ENCODE data around the gene KANK4.

KANK4 gene

DNA sequence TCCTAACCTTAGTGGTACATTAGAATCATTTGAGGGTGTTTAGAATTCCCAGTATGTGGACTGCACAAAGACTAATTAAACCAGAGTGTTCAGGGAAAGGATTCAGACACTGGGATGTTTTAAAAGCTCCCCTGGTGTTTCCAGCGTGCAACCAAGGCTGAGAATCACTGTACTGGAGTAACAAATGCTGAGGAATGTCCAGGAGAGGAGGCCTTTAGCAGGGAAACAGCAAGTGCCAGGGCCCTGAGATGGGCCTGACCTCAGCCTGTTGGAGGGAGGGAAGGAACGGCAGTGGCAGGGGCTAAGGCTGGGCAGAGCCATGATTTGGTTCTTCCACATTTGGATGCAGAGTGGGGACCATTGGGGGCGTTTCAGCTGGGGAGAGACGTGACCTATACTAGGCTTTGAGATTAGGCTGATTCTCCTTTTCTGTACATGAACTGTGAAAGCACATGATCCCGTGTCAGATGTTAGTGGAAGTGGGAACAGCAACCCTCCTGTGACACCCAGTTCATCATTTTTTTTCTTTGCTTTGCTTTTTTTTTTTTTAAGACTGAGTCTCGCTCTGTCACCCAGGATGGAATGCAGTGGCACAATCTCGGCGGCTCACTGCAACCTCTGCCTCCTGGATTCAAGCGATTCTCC lies 49.3 kb downstream of the KANK4 start:
- TF ChIP-seq POU2F2 (IDR thresholded peaks at IDR 0.05; ENCODE audit: low read depth, low read length) = no peak
- TF ChIP-seq SPI1 (IDR thresholded peaks at IDR 0.05; ENCODE audit: low read depth, low read length) = no peak
- no peak for TF ChIP-seq POLR2A (IDR thresholded peaks at IDR 0.05; ENCODE audit: low read depth, low read length)
- no peak for TF ChIP-seq POLR2AphosphoS5 (IDR thresholded peaks at IDR 0.05; ENCODE audit: low read depth, low read length)
- no peak for TF ChIP-seq TAF1 (IDR thresholded peaks at IDR 0.05; ENCODE audit: low read depth, low read length)
- TF ChIP-seq PAX5 (IDR thresholded peaks at IDR 0.05; ENCODE audit: insufficient read depth, low read length, severe bottlenecking) = no peak
- DNase-seq (ENCODE audit: insufficient read length, low spot score) = no peak
- FAIRE-seq = no peak

DNA sequence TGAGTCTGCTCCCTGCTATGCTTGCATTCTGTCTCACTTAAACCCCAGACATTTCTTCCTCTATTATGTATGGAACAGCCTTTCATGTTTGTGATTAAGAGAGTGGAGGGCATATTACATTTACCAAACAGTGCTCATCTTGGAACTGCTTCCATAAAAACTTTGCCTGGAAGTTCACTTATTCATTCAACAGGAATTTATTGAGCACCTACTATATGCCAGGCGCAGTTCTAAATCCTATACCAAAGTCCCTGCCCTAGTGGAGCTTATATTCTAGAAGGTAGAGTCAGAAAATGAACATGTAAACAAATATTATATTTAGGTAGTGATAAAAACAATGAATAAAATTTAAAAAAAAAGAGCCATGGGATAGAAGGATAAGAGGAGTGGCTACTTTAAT lies 49.8 kb downstream of the KANK4 start:
- FAIRE-seq (no peak), DNase-seq (ENCODE audit: insufficient read length, low spot score) (no peak)
- no peak for TF ChIP-seq PAX5 (IDR thresholded peaks at IDR 0.05; ENCODE audit: insufficient read depth, low read length, severe bottlenecking)

DNA sequence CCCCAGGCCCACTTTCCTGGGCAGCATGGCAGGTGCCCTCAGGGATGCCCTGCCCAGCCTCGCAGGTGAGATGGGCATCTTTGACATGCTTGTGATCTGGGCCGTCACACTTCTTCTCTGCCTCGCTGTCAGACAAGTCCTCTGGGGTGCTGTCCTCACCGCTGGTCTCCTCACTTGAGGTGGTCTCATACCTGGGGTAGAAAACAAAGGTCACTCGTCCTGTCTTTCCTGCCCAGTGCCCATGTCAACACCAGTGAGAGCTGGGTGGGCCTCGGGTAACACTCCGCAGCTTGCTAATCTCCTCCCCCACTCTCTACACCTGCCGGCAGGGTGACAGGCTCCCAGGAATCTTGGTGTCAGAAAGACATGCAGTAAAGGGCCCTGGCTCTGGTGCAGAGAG lies 50.9 kb downstream of the KANK4 start:
- DNase-seq (ENCODE audit: insufficient read length, low spot score) (no peak), FAIRE-seq (no peak)
- TF ChIP-seq POLR2A (IDR thresholded peaks at IDR 0.05; ENCODE audit: low read depth, low read length) = no peak
- TF ChIP-seq POLR2AphosphoS5 (IDR thresholded peaks at IDR 0.05; ENCODE audit: low read depth, low read length) = no peak
- no peak for TF ChIP-seq POU2F2 (IDR thresholded peaks at IDR 0.05; ENCODE audit: low read depth, low read length)
- TF ChIP-seq PAX5 (IDR thresholded peaks at IDR 0.05; ENCODE audit: insufficient read depth, low read length, severe bottlenecking) = no peak
- no peak for TF ChIP-seq TAF1 (IDR thresholded peaks at IDR 0.05; ENCODE audit: low read depth, low read length)
- no peak for TF ChIP-seq SPI1 (IDR thresholded peaks at IDR 0.05; ENCODE audit: low read depth, low read length)

DNA sequence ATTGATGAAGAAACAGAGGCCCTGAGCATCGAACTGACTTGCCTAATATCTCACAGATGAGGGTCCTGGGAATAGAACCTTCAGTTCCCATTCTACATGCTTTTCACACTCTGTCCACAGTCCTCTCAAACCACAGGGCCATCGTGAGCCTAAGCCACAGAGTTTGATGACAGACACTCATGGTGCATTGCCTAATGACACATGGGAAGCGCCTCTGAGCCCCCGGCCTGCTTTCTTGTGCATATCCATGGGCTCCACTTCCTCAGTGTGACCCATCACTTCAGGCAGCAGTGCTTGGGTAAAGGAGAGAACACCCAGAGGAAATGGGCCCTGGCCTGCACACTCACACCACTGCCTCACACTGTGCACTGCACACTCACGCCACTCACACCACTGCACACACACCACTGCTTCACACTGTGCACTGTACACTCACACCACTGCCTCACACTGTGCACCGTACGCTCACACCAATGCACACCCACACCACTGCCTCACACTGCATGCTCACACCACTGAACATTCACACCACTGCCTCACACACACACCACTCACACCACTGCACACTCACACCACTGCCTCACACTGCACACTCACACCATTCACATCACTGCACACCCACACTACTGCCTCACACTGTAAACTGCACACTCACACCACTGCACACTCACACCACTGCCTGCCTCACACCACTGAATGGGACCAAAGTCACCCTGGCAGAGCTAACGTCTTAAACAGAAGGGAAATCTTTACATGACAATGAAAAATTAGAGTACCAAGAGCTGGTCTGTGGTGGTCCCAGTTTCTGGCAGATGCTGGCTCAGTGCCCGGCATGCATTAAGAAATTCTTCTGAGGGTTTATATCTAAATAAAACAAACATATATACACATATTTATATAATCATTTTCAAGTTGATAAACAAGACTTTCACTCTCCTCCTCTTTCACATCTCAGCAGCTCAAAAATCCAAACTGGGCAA lies 53.0 kb downstream of the KANK4 start:
- TF ChIP-seq TAF1 (IDR thresholded peaks at IDR 0.05; ENCODE audit: low read depth, low read length) (no peak), POLR2A (IDR thresholded peaks at IDR 0.05; ENCODE audit: low read depth, low read length) (no peak), POLR2AphosphoS5 (IDR thresholded peaks at IDR 0.05; ENCODE audit: low read depth, low read length) (no peak), PAX5 (IDR thresholded peaks at IDR 0.05; ENCODE audit: insufficient read depth, low read length, severe bottlenecking) (no peak), POU2F2 (IDR thresholded peaks at IDR 0.05; ENCODE audit: low read depth, low read length) (no peak), SPI1 (IDR thresholded peaks at IDR 0.05; ENCODE audit: low read depth, low read length) (no peak)
- no peak for DNase-seq (ENCODE audit: insufficient read length, low spot score)
- no peak for FAIRE-seq

DNA sequence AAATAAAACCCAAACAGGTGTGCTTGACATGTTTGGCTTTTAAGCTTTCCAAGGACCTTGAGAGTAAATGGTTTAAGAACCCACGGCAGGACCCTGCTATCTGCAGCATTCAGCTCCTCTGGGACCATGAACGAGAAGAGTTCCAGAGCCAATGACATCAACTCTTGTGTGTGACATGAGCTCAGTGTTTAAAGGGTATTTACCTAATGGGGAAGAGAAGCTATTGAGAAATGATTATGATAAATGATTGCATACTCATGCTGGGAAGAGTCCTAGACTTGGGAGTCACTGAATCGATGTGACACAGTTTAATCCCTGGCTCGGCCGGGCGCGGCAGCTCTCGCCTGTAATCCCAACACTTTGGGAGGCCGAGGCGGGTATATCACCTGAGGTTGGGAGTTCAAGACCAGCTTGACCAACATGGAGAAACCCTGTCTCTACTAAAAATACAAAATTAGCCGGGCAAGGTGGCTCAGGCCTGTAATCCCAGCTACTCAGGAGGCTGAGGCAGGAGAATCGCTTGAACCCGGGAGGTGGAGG lies 55.4 kb downstream of the KANK4 start:
- FAIRE-seq = no peak
- TF ChIP-seq TAF1 (IDR thresholded peaks at IDR 0.05; ENCODE audit: low read depth, low read length) (no peak), POLR2A (IDR thresholded peaks at IDR 0.05; ENCODE audit: low read depth, low read length) (no peak), POU2F2 (IDR thresholded peaks at IDR 0.05; ENCODE audit: low read depth, low read length) (no peak)
- DNase-seq (ENCODE audit: insufficient read length, low spot score) = no peak

DNA sequence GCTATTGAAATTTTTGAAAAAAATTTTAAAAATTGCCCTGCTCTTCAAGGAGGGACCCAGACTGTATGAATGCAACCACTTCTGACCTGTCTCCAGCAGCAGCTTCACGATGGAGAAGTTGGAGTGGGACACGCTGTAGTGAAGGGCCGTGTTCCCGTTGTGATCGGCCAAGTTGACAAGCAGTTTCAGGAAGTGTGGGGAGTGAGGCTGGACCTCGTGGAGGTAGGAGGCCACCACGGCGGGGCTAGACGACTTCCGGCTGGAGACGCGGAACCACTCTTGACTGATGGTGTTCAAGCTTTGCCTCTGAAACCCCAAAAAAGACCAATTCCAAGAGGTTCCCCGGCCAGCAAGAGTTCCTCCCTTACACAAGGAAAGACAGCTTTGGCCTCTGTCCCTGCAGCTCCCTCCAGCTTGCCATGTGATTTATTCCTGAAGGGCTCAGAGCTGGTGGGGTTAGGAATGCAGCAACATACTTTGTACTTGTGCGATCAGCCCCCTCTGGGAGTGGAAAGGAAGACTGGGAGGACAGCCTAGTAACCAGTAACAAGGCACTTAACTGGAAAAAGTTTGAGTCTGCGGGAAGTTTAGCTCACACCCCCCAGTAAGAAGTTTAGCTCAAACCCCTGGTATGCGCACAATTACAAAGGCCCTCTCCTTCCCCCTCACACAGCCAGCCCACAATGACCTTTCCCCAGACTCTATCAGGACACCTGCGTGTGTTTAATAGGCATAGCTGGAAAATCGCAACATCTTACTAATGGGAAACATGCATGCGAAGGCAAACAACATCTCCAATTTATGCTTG lies 56.0 kb downstream of the KANK4 start:
- DNase-seq (ENCODE audit: insufficient read length, low spot score) (no peak), FAIRE-seq (no peak)
- no peak for TF ChIP-seq PAX5 (IDR thresholded peaks at IDR 0.05; ENCODE audit: insufficient read depth, low read length, severe bottlenecking)
- TF ChIP-seq SPI1 (IDR thresholded peaks at IDR 0.05; ENCODE audit: low read depth, low read length) = no peak
- no peak for TF ChIP-seq POLR2AphosphoS5 (IDR thresholded peaks at IDR 0.05; ENCODE audit: low read depth, low read length)
- no peak for TF ChIP-seq POLR2A (IDR thresholded peaks at IDR 0.05; ENCODE audit: low read depth, low read length)
- no peak for TF ChIP-seq TAF1 (IDR thresholded peaks at IDR 0.05; ENCODE audit: low read depth, low read length)
- TF ChIP-seq POU2F2 (IDR thresholded peaks at IDR 0.05; ENCODE audit: low read depth, low read length) = no peak

DNA sequence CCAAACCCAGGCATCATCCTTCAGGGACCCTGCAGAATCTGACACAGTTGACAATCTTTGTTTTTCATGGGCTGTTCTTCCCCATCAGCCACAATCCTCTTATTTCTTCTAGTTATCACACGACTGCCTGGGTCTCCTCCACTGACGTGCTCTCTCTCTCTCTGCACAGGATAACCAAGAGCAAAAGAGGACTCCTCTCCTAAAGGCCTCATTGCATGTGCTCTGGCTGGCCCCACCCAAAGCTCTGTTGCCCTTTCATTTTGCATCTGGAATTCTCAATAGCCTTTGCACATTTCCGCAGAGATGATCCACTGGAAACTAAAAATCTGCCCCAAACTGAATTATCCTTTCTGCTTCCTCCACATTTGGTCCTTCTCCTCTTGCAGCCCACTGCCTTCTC lies 58.5 kb downstream of the KANK4 start:
- DNase-seq (ENCODE audit: insufficient read length, low spot score) = no peak
- no peak for FAIRE-seq
- no peak for TF ChIP-seq POLR2AphosphoS5 (IDR thresholded peaks at IDR 0.05; ENCODE audit: low read depth, low read length)
- no peak for TF ChIP-seq PAX5 (IDR thresholded peaks at IDR 0.05; ENCODE audit: insufficient read depth, low read length, severe bottlenecking)
- TF ChIP-seq POU2F2 (IDR thresholded peaks at IDR 0.05; ENCODE audit: low read depth, low read length) = no peak
- TF ChIP-seq TAF1 (IDR thresholded peaks at IDR 0.05; ENCODE audit: low read depth, low read length) = no peak
- no peak for TF ChIP-seq POLR2A (IDR thresholded peaks at IDR 0.05; ENCODE audit: low read depth, low read length)
- TF ChIP-seq SPI1 (IDR thresholded peaks at IDR 0.05; ENCODE audit: low read depth, low read length) = no peak

DNA sequence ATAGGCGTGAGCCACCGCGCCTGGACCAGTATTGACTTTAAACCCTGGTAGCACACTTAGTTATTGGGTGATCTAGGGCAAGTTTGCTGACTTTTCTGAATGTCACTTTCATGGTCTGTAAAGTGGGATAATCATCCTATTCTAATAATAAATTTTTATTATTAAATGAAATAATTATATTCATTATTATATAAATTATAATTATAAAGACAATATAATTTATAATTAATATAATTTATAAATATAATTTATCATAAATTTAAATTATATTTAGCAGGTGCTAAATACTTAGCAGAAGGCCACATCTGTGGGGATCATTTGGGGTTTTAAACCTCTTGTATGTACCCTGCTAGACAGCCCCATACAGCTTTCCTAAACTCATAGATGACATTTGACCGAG lies 59.7 kb downstream of the KANK4 start:
- no peak for TF ChIP-seq POLR2A (IDR thresholded peaks at IDR 0.05; ENCODE audit: low read depth, low read length)
- no peak for TF ChIP-seq PAX5 (IDR thresholded peaks at IDR 0.05; ENCODE audit: insufficient read depth, low read length, severe bottlenecking)
- no peak for TF ChIP-seq POU2F2 (IDR thresholded peaks at IDR 0.05; ENCODE audit: low read depth, low read length)
- TF ChIP-seq POLR2AphosphoS5 (IDR thresholded peaks at IDR 0.05; ENCODE audit: low read depth, low read length) = no peak
- TF ChIP-seq TAF1 (IDR thresholded peaks at IDR 0.05; ENCODE audit: low read depth, low read length) = no peak
- no peak for TF ChIP-seq SPI1 (IDR thresholded peaks at IDR 0.05; ENCODE audit: low read depth, low read length)
- DNase-seq (ENCODE audit: insufficient read length, low spot score) = no peak
- FAIRE-seq = no peak

Measured in GM12891 (cell line).